Smooth muscle cell (in vitro differentiated cells): ENCODE results near the gene KLC4. TPM values are rescaled to one million over a fixed set of nuclear protein-coding genes. Genes with fewer than 3 reads are reported as not detected.

Source experiments
- DNase-seq: peaks from one replicate; lab custom pipeline; 2025; ENCODE audit not compliant: unreplicated experiment; lab: John Stamatoyannopoulos, UW
- H2AFZ ChIP-seq: fragments of 200-600 bp; sonication (generic); 2 replicates; pipeline ENCODE4 v1.6.0; 2016; ENCODE audit warnings: antibody characterized with exemption, low read depth, mild to moderate bottlenecking
- H3F3A ChIP-seq: fragments of 200-600 bp; sonication (generic); 2 replicates; pipeline ENCODE4 v1.6.0; 2017; ENCODE audit warnings: antibody characterized with exemption, low read depth
- H3K27ac ChIP-seq: fragments of 200-600 bp; sonication (generic); 2 replicates; pipeline ENCODE4 v1.5.1; 2016; ENCODE audit warnings: low read depth, mild to moderate bottlenecking
- H3K27me3 ChIP-seq: fragments of 200-600 bp; sonication (generic); 2 replicates; pipeline ENCODE4 v1.6.1; 2016; ENCODE audit warnings: low read depth, mild to moderate bottlenecking
- H3K36me3 ChIP-seq: fragments of 200-600 bp; sonication (generic); 2 replicates; pipeline ENCODE4 v1.5.1; 2016; ENCODE audit warnings: low read depth
- H3K4me1 ChIP-seq: fragments of 200-600 bp; sonication (generic); 2 replicates; pipeline ENCODE4 v1.5.1; 2016; ENCODE audit warnings: low read depth
- H3K4me2 ChIP-seq: fragments of 200-600 bp; sonication (generic); 2 replicates; pipeline ENCODE4 v1.6.0; 2016; ENCODE audit warnings: mild to moderate bottlenecking
- H3K4me3 ChIP-seq: fragments of 200-600 bp; sonication (generic); 2 replicates; pipeline ENCODE4 v1.5.1; 2016; ENCODE audit warnings: mild to moderate bottlenecking
- H3K79me2 ChIP-seq: fragments of 200-600 bp; sonication (generic); 2 replicates; pipeline ENCODE4 v1.6.0; 2016; ENCODE audit warnings: low read depth, mild to moderate bottlenecking
- H3K9ac ChIP-seq: fragments of 200-600 bp; sonication (generic); 2 replicates; pipeline ENCODE4 v1.6.0; 2016; ENCODE audit warnings: low read depth
- H3K9me3 ChIP-seq: fragments of 200-600 bp; sonication (generic); replicated peaks from 2 replicates; pipeline ENCODE4 v1.5.1; 2016; ENCODE audit warnings: low read depth
- H4K20me1 ChIP-seq: fragments of 200-600 bp; sonication (generic); 2 replicates; pipeline ENCODE4 v1.6.0; 2016; ENCODE audit warnings: low read depth
- WGBS: methylation state at CpG from one replicate; pipeline ENCODE4 v1.1.7; 2016; ENCODE audit warnings: low lambda C conversion rate; 5-methylcytosine and 5-hydroxymethylcytosine counted together
- polyA plus RNA-seq: library from polyadenylated mRNA; unstranded; fragments of >200 nt; fragmentation: Nextera tagmentation; extraction: Ambion mirVana; gene quantifications from 2 replicates; pipeline ENCODE4 v1.2.1, GENCODE V29; 2016
- total RNA-seq: library from RNA; depleted of rRNA; stranded (reverse); fragments of >200 nt; gene quantifications from 2 replicates; pipeline ENCODE4 v1.2.3, GENCODE V29; 2014
- TF ChIP-seq, protein P1 (sequence below): fragments of 200-600 bp; sonication (generic); IDR thresholded peaks from 2 replicates; pipeline ENCODE4 v1.5.1; 2017; ENCODE audit warnings: borderline replicate concordance, mild to moderate bottlenecking, antibody characterized with exemption; ENCODE audit not compliant: insufficient read depth, poor library complexity, severe bottlenecking

Gene KLC4
- total and polyA plus RNA-seq, 2 experiments from 2014 or later, result 20.0 to 25.7 TPM

DNA sequence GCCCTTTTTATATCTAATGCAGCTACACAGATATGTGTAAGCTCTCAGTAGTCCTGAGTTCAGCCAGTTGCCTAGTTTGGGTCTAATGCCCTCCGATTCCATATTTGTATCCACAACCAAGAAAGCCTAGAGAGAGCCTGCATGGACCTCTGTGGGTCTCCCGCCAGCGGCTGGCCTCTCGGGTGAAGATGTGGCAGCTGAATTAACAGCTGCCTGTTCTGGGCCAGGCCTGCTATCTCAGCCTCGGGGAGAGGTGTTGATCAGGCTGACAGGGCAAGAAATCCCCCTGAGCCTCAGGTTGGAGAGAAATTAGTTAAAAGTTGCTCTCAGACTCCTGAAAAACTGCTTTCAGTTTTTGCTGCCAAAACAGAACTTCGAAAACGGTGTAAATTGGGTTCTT, 36.5 kb downstream of the KLC4 start:
- TF ChIP-seq, protein P1, sequence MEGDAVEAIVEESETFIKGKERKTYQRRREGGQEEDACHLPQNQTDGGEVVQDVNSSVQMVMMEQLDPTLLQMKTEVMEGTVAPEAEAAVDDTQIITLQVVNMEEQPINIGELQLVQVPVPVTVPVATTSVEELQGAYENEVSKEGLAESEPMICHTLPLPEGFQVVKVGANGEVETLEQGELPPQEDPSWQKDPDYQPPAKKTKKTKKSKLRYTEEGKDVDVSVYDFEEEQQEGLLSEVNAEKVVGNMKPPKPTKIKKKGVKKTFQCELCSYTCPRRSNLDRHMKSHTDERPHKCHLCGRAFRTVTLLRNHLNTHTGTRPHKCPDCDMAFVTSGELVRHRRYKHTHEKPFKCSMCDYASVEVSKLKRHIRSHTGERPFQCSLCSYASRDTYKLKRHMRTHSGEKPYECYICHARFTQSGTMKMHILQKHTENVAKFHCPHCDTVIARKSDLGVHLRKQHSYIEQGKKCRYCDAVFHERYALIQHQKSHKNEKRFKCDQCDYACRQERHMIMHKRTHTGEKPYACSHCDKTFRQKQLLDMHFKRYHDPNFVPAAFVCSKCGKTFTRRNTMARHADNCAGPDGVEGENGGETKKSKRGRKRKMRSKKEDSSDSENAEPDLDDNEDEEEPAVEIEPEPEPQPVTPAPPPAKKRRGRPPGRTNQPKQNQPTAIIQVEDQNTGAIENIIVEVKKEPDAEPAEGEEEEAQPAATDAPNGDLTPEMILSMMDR, result no peak
- WGBS, result 20% methylated on average over 7 of the region's 7 CpGs
- H2AFZ ChIP-seq, result no peak overlapping the region
- H3K36me3 ChIP-seq, result no peaks in the 10 kb centered on the region
- peak overlapping the region; percentile 27 for H3K9ac ChIP-seq
- DNase-seq, result no peak
- H3K4me2 ChIP-seq, result peak overlapping the region; percentile 61
- H3K79me2 ChIP-seq, result peaks cover 100% of the 10 kb centered on the region
- H4K20me1 ChIP-seq, result peaks cover 98% of the 10 kb centered on the region
- H3K4me1 ChIP-seq, result peaks cover 50% of the 10 kb centered on the region
- no peak overlapping the region for H3K4me3 ChIP-seq
- no peaks in the 10 kb centered on the region for H3K27me3 ChIP-seq
- peaks cover 60% of the 10 kb centered on the region for H3F3A ChIP-seq
- H3K27ac ChIP-seq, result peak overlapping the region; percentile 90
- H3K9me3 ChIP-seq, result no peaks in the 10 kb centered on the region

DNA sequence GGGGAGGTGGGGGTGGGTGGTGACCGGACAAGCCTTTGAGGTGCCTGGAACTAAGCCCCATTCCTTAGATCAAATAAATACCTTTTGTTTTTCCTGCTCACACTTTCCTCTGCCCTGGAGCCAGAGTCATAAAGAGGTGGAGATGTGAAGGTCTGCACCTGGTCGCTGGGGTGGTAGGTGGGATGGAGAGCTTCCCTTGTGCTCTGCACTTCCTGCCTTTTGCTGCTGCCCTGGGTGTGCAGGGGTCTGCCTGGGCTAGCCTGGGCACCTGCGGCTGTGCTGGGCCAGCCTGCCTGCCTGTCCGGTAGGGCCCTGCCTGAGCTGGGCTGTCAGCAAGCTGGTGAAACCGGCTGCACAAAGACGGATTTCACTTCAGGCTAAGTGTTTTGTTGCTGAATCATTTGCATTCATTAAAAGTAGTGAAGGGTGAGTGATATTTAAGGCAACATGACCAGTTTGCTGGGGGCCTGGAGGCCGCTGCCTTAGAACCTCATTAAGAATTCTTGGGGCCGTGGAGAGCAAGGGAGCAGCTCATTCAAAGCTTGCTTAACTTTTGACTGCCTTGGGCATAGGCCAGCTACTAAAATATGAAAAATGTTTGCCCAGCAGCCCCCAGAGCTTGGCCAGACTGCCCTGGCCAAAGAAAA, 37.1 kb downstream of the KLC4 start:
- Histone ChIP-seq H3F3A (peaks cover 53% of the 10 kb centered on the region), H3K9me3 (no peaks in the 10 kb centered on the region), H3K4me1 (peaks cover 44% of the 10 kb centered on the region), H3K4me3 (no peak overlapping the region), H3K9ac (peak overlapping the region; percentile 27), H3K4me2 (peak overlapping the region; percentile 61), H3K27me3 (no peaks in the 10 kb centered on the region), H3K36me3 (no peaks in the 10 kb centered on the region), H3K79me2 (peaks cover 100% of the 10 kb centered on the region), H3K27ac (peak overlapping the region; percentile 90), H4K20me1 (peaks cover 98% of the 10 kb centered on the region), H2AFZ (no peak overlapping the region)
- no peak for DNase-seq
- WGBS, result 14% methylated on average over 8 of the region's 8 CpGs
- TF ChIP-seq, protein P1, result no peak

DNA sequence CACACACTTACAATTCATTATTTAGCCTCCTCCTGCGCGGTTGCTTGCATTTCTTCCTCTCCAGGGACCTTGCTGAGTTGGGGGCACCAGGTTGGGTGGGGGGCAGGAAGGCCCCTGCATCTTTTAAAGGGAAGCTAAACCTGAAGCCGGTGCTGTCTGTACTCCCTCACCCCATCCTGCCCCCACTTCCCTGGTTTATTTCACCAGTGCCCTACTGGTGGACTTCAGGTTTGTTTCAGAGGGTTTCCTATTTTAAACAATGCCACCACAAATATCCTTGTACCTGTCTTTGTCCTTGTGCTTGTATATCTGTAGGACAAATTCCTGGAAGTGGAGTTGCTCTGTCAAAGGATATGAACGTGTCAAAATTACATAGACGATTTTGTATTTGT, 37.7 kb downstream of the KLC4 start:
- peak overlapping the region; percentile 61 for H3K4me2 ChIP-seq
- TF ChIP-seq, protein P1, result no peak
- WGBS, result 50% methylated on average over 5 of the region's 5 CpGs
- DNase-seq, result no peak
- no peaks in the 10 kb centered on the region for H3K36me3 ChIP-seq
- no peaks in the 10 kb centered on the region for H3K9me3 ChIP-seq
- H3K4me1 ChIP-seq, result peaks cover 41% of the 10 kb centered on the region
- peaks cover 50% of the 10 kb centered on the region for H3F3A ChIP-seq
- no peak overlapping the region for H2AFZ ChIP-seq
- H3K4me3 ChIP-seq, result no peak overlapping the region
- peak overlapping the region; percentile 90 for H3K27ac ChIP-seq
- peaks cover 98% of the 10 kb centered on the region for H4K20me1 ChIP-seq
- peaks cover 100% of the 10 kb centered on the region for H3K79me2 ChIP-seq
- H3K27me3 ChIP-seq, result no peaks in the 10 kb centered on the region
- H3K9ac ChIP-seq, result no peak overlapping the region

DNA sequence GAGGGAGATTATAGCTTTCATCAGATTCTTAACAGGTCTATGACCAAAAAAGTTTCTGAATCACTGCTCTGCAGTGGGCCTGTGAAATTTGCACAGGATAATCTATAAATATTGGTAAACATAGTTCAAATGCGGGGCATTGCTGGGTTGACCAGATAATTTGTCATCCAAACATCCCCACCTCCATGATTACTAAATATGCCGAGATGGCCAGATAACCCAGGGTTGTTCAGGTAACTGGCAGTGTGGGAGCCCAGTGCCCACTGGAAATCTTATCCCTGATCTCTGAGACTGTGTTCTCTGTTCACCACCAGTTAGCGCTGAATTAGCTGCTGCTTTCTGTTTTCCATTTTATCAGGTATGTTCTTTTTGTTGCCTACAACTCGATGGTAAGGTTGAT, 38.1 kb downstream of the KLC4 start:
- WGBS, result 82% methylated on average over 4 of the region's 4 CpGs
- peaks cover 98% of the 10 kb centered on the region for H4K20me1 ChIP-seq
- no peak overlapping the region for H3K9ac ChIP-seq
- no peak for DNase-seq
- H3K4me3 ChIP-seq, result no peak overlapping the region
- peak overlapping the region; percentile 61 for H3K4me2 ChIP-seq
- peaks cover 46% of the 10 kb centered on the region for H3F3A ChIP-seq
- H3K36me3 ChIP-seq, result no peaks in the 10 kb centered on the region
- H3K79me2 ChIP-seq, result peaks cover 100% of the 10 kb centered on the region
- TF ChIP-seq, protein P1, result no peak
- peak overlapping the region; percentile 90 for H3K27ac ChIP-seq
- no peaks in the 10 kb centered on the region for H3K9me3 ChIP-seq
- H3K4me1 ChIP-seq, result peaks cover 41% of the 10 kb centered on the region
- H2AFZ ChIP-seq, result no peak overlapping the region
- no peaks in the 10 kb centered on the region for H3K27me3 ChIP-seq
